Neural cell (in vitro differentiated cells): ENCODE data around the gene IQCB1. TPM values are rescaled to one million over a fixed set of nuclear protein-coding genes. Genes with fewer than 3 reads are reported as not detected.

Experiments used
- H2AFZ ChIP-seq: fragments of 200-600, 300-800 bp; sonication (generic), shearing (Covaris generic); 2 replicates; pipeline ENCODE4 v1.6.0; 2014; ENCODE audit warnings: low read depth, mild to moderate bottlenecking, antibody characterized with exemption, low read length, moderate library complexity
- H3F3A ChIP-seq: fragments of 200-600 bp; shearing (Covaris generic); 2 replicates; pipeline ENCODE4 v1.6.1; 2016; ENCODE audit warnings: mild to moderate bottlenecking, moderate library complexity, mixed read lengths, antibody characterized with exemption, low read length; ENCODE audit not compliant: insufficient read depth, poor library complexity, severe bottlenecking
- H3K27ac ChIP-seq: fragments of 200-600, 300-800 bp; sonication (generic), shearing (Covaris generic); 2 replicates; pipeline ENCODE4 v1.5.1; 2014; ENCODE audit warnings: mild to moderate bottlenecking, low read length, moderate library complexity
- H3K27me3 ChIP-seq: fragments of 300-800, 200-600 bp; sonication (generic), shearing (Covaris generic); 2 replicates; pipeline ENCODE4 v1.6.0; 2014; ENCODE audit warnings: mild to moderate bottlenecking, low read depth, low read length, moderate library complexity; ENCODE audit not compliant: insufficient read depth
- H3K36me3 ChIP-seq: fragments of 300-800, 200-600 bp; sonication (generic), shearing (Covaris generic); 2 replicates; pipeline ENCODE4 v1.5.1; 2014; ENCODE audit warnings: mild to moderate bottlenecking, antibody characterized with exemption, low read length, moderate library complexity; ENCODE audit not compliant: insufficient read depth
- H3K4me2 ChIP-seq: fragments of 300-800, 200-600 bp; sonication (generic), shearing (Covaris generic); 2 replicates; pipeline ENCODE4 v1.6.0; 2014; ENCODE audit warnings: mild to moderate bottlenecking, low read length
- H3K4me3 ChIP-seq: fragments of 300-800, 200-600 bp; sonication (generic), shearing (Covaris generic); 2 replicates; pipeline ENCODE4 v1.5.1; 2014; ENCODE audit warnings: mild to moderate bottlenecking, low read length, moderate library complexity
- H3K79me2 ChIP-seq: fragments of 200-600 bp; shearing (Covaris generic); replicated peaks from 2 replicates; pipeline ENCODE4 v1.6.0; 2014; ENCODE audit warnings: mild to moderate bottlenecking, low read length, moderate library complexity; ENCODE audit not compliant: insufficient read depth
- H3K9ac ChIP-seq: fragments of 300-800, 200-600 bp; sonication (generic), shearing (Covaris generic); 2 replicates; pipeline ENCODE4 v1.6.1; 2016; ENCODE audit warnings: mild to moderate bottlenecking, low read length, mixed read lengths
- H3K9me2 ChIP-seq: fragments of 200-600 bp; shearing (Covaris generic); 2 replicates; pipeline ENCODE4 v1.6.1; 2016; ENCODE audit warnings: mild to moderate bottlenecking, low read length, mixed read lengths; ENCODE audit not compliant: insufficient read depth
- H3K9me3 ChIP-seq: fragments of 200-600, 300-800 bp; sonication (generic), shearing (Covaris generic); 2 replicates; pipeline ENCODE4 v1.6.1; 2016; ENCODE audit warnings: mild to moderate bottlenecking, mixed run types, low read length, moderate library complexity, mixed read lengths
- H4K20me1 ChIP-seq: fragments of 200-600 bp; shearing (Covaris generic); 2 replicates; pipeline ENCODE4 v1.6.1; 2016; ENCODE audit warnings: mild to moderate bottlenecking, mixed run types; ENCODE audit not compliant: insufficient read depth
- EP300 ChIP-seq: fragments of 450-650 bp; conservative IDR thresholded peaks from 2 replicates; pipeline ENCODE4 v1.6.1; 2014; ENCODE audit warnings: antibody characterized with exemption, mild to moderate bottlenecking, moderate library complexity; ENCODE audit not compliant: poor library complexity, severe bottlenecking
- EZH2 ChIP-seq: fragments of 200-600, 300-800 bp; shearing (Covaris generic), sonication (generic); IDR thresholded peaks from 2 replicates; pipeline ENCODE4 v1.6.1; 2014; ENCODE audit warnings: antibody characterized with exemption, low read length, borderline replicate concordance, mild to moderate bottlenecking; ENCODE audit not compliant: insufficient read depth, poor library complexity, severe bottlenecking
- MXI1 ChIP-seq: fragments of 450-650 bp; conservative IDR thresholded peaks from 2 replicates; pipeline ENCODE4 v1.6.1; 2014; ENCODE audit warnings: antibody characterized with exemption, mild to moderate bottlenecking; ENCODE audit not compliant: poor library complexity, severe bottlenecking
- POLR2AphosphoS5 ChIP-seq: IDR thresholded peaks from 2 replicates; pipeline ENCODE4 v1.6.1; 2012
- RAD21 ChIP-seq: fragments of 450-650 bp; conservative IDR thresholded peaks from 2 replicates; pipeline ENCODE4 v1.6.1; 2014; ENCODE audit warnings: antibody characterized with exemption, mild to moderate bottlenecking, moderate library complexity
- SMC3 ChIP-seq: fragments of 450-650 bp; conservative IDR thresholded peaks from 2 replicates; pipeline ENCODE4 v1.6.1; 2014; ENCODE audit warnings: antibody characterized with exemption, mild to moderate bottlenecking, moderate library complexity; ENCODE audit not compliant: poor library complexity
- TAF1 ChIP-seq: IDR thresholded peaks from 2 replicates; pipeline ENCODE4 v1.6.1; 2012; ENCODE audit warnings: low read depth
- polyA plus RNA-seq: library from polyadenylated mRNA; depleted of rRNA; stranded (reverse); fragments of >200 nt; gene quantifications from 2 replicates; pipeline ENCODE4 v1.2.3, GENCODE V29; 2014
- TF ChIP-seq, protein P1 (sequence below): IDR thresholded peaks from 2 replicates; pipeline ENCODE4 v1.6.1; 2012; ENCODE audit warnings: borderline replicate concordance
- TF ChIP-seq, protein P2 (sequence below): fragments of 450-650 bp; IDR thresholded peaks from 2 replicates; pipeline ENCODE4 v1.5.1; 2014; ENCODE audit warnings: antibody characterized with exemption, mild to moderate bottlenecking, moderate library complexity; ENCODE audit not compliant: poor library complexity, severe bottlenecking

Gene IQCB1
- polyA plus RNA-seq, 1 donor from 2014 or later: 50.2 TPM

DNA sequence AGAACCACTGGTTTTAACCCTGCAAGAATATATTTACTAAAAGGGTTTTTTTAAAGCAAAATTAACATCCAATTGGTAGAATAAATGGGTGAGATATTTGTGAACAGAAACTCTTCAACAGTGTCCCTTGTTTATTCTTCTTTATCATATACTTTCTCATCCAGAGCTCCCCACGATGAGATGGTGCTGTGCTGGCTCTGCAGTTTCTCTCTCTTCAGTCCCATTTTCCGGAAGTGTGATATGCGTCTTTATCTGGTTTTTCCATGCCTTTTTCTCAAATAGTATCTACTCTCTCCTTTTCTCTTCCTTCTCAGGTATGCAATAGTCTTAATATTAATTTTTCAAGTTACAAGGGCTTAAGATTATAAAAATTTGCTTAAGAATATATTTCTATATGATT, 1.6 kb upstream of the IQCB1 start:
- H3K4me3 ChIP-seq: no peak overlapping the region
- peaks cover 8% of the 10 kb centered on the region for H3K79me2 ChIP-seq
- no peak for TF ChIP-seq MXI1
- no peak for TF ChIP-seq EZH2
- TF ChIP-seq RAD21: no peak
- TF ChIP-seq TAF1: no peak
- no peak for TF ChIP-seq EP300
- TF ChIP-seq, protein P1, sequence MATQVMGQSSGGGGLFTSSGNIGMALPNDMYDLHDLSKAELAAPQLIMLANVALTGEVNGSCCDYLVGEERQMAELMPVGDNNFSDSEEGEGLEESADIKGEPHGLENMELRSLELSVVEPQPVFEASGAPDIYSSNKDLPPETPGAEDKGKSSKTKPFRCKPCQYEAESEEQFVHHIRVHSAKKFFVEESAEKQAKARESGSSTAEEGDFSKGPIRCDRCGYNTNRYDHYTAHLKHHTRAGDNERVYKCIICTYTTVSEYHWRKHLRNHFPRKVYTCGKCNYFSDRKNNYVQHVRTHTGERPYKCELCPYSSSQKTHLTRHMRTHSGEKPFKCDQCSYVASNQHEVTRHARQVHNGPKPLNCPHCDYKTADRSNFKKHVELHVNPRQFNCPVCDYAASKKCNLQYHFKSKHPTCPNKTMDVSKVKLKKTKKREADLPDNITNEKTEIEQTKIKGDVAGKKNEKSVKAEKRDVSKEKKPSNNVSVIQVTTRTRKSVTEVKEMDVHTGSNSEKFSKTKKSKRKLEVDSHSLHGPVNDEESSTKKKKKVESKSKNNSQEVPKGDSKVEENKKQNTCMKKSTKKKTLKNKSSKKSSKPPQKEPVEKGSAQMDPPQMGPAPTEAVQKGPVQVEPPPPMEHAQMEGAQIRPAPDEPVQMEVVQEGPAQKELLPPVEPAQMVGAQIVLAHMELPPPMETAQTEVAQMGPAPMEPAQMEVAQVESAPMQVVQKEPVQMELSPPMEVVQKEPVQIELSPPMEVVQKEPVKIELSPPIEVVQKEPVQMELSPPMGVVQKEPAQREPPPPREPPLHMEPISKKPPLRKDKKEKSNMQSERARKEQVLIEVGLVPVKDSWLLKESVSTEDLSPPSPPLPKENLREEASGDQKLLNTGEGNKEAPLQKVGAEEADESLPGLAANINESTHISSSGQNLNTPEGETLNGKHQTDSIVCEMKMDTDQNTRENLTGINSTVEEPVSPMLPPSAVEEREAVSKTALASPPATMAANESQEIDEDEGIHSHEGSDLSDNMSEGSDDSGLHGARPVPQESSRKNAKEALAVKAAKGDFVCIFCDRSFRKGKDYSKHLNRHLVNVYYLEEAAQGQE: no peak
- TF ChIP-seq, protein P2, sequence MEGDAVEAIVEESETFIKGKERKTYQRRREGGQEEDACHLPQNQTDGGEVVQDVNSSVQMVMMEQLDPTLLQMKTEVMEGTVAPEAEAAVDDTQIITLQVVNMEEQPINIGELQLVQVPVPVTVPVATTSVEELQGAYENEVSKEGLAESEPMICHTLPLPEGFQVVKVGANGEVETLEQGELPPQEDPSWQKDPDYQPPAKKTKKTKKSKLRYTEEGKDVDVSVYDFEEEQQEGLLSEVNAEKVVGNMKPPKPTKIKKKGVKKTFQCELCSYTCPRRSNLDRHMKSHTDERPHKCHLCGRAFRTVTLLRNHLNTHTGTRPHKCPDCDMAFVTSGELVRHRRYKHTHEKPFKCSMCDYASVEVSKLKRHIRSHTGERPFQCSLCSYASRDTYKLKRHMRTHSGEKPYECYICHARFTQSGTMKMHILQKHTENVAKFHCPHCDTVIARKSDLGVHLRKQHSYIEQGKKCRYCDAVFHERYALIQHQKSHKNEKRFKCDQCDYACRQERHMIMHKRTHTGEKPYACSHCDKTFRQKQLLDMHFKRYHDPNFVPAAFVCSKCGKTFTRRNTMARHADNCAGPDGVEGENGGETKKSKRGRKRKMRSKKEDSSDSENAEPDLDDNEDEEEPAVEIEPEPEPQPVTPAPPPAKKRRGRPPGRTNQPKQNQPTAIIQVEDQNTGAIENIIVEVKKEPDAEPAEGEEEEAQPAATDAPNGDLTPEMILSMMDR: no peak
- no peak for TF ChIP-seq POLR2AphosphoS5
- no peak for TF ChIP-seq SMC3
- H3K27ac ChIP-seq: no peak overlapping the region
- H4K20me1 ChIP-seq: no peaks in the 10 kb centered on the region
- H3K9me3 ChIP-seq: no peaks in the 10 kb centered on the region
- H3K9ac ChIP-seq: no peak overlapping the region
- H3K27me3 ChIP-seq: peaks cover 7% of the 10 kb centered on the region
- no peak overlapping the region for H2AFZ ChIP-seq
- peaks cover 4% of the 10 kb centered on the region for H3F3A ChIP-seq
- no peak overlapping the region for H3K4me2 ChIP-seq
- no peaks in the 10 kb centered on the region for H3K36me3 ChIP-seq
- H3K9me2 ChIP-seq: no peaks in the 10 kb centered on the region

DNA sequence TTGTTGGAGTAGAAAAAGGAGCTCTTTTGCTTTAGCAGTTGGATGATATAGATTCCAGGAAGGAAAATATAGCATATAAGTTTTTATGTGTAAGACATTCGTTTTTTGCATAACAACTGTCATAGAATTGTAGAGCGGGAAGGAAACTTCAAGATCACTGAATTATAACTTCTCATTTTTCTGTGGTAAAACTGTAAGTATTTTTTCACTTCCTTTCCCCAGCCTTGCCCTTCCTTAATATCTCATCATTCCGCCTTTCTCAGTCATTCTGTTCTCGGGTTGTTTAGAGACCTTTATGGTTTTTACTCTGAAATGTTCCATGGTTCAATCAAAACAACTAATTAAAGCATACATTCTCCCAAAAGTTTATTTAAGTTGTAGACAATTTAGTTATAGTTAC, 1.2 kb upstream of the IQCB1 start:
- H3K9ac ChIP-seq: no peak overlapping the region
- H3K79me2 ChIP-seq: peaks cover 8% of the 10 kb centered on the region
- H3K9me2 ChIP-seq: no peaks in the 10 kb centered on the region
- peaks cover 7% of the 10 kb centered on the region for H3K27me3 ChIP-seq
- peaks cover 4% of the 10 kb centered on the region for H3F3A ChIP-seq
- H3K27ac ChIP-seq: no peak overlapping the region
- no peaks in the 10 kb centered on the region for H4K20me1 ChIP-seq
- H3K9me3 ChIP-seq: no peaks in the 10 kb centered on the region
- H3K36me3 ChIP-seq: no peaks in the 10 kb centered on the region
- H3K4me3 ChIP-seq: peak overlapping the region; percentile 82
- no peak for TF ChIP-seq MXI1
- TF ChIP-seq, protein P1: no peak
- TF ChIP-seq, protein P2: no peak
- no peak for TF ChIP-seq RAD21
- TF ChIP-seq TAF1: no peak
- no peak for TF ChIP-seq EP300
- no peak for TF ChIP-seq POLR2AphosphoS5
- TF ChIP-seq SMC3: no peak
- TF ChIP-seq EZH2: no peak
- H3K4me2 ChIP-seq: peak overlapping the region; percentile 83
- H2AFZ ChIP-seq: no peak overlapping the region
